Glomerular visceral epithelial cell (primary cell): ENCODE results near the gene PAXX.

Experiments
- DNase-seq: peaks from one replicate; pipeline ENCODE4 v3.0.0-alpha.2; 2016; ENCODE audit errors: extremely low spot score

PAXX gene

GRCh38 chr9:137018761-137019559 lies 26.7 kb downstream of the PAXX start:
- no peak for DNase-seq

GRCh38 chr9:137019891-137020683 lies 27.9 kb downstream of the PAXX start:
- no peak for DNase-seq

GRCh38 chr9:137020771-137021567 lies 28.7 kb downstream of the PAXX start:
- no peak for DNase-seq

GRCh38 chr9:137021568-137021978 lies 29.4 kb downstream of the PAXX start:
- DNase-seq, result no peak

DNA sequence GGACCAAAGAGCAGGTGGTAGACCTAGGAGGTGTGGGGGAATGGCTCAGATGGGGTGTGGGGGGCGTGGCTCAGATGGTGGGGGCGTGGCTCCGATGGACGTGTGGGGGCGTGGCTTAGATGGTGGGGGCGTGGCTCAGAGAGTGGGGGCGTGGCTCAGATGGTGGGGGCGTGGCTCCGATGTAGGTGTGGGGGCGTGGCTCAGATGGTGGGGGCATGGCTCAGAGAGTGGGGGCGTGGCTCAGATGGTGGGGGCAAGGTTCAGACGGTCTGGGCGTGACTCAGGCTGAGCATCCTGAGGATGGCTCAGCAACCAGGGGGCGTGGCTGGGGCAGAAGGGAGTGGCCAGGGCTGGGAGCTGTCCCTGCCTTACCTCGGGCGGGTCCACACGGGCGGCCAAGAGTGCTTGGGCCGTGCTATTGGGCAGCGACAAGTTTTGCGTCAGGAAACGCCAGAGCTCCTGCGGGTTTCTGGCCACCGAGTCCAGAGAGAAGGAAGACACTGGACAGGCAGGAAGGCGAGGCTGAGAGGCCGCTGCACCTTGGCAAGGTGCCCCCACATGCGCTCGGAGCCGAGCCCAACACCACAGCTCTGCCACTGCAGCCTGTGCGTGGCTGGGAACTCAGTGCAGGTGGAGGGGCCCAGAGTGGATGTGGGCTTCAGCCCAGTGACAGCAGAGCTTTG lies 29.9 kb downstream of the PAXX start:
- DNase-seq, result peak; percentile 71

GRCh38 chr9:137022662-137023008 lies 30.4 kb downstream of the PAXX start:
- no peak for DNase-seq

GRCh38 chr9:137023157-137023556 lies 30.9 kb downstream of the PAXX start:
- DNase-seq, result no peak

DNA sequence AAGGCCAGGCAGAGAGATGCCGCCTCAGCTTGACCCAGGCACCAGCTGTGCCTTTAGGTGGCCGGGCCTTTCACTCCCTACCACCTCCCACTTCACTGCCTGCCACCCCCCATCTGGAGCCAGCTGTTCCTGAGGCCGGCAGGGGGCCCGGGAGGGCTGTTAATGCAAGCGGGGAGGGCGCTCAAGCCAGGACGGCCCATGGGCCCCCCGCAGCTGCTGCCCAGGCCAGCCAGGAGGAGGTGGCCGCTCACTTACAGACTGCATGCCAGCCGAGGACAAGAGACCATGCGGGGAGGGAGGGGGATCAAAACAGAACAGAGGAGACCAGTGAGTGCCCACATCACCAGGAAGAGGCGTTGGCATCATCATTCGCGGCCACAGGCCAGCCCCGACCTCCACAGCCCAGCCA lies 31.4 kb downstream of the PAXX start:
- DNase-seq, result no peak

GRCh38 chr9:137025517-137025966 lies 33.3 kb downstream of the PAXX start:
- DNase-seq, result no peak

DNA sequence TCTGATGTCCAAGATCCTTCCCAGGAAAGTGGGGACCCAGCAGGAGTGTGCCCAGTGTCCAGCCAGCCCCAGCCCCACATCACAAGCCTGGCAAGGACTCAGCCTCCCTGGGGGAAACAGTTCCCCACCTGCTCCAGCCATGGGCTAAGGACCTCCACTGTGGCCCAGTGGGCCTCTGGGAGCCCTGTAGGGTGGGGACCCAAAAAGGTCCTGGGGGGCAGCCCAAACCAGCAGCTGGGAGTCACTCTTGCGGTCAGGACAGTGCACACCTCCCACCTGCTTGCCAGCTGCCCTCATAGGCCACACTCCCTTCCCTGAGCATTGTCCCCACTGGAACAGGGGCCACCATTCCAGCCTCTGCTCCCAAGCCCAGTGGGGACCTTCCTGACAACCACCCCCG lies 34.2 kb downstream of the PAXX start:
- DNase-seq, result no peak

GRCh38 chr9:137026828-137027227 lies 34.6 kb downstream of the PAXX start:
- no peak for DNase-seq

DNA sequence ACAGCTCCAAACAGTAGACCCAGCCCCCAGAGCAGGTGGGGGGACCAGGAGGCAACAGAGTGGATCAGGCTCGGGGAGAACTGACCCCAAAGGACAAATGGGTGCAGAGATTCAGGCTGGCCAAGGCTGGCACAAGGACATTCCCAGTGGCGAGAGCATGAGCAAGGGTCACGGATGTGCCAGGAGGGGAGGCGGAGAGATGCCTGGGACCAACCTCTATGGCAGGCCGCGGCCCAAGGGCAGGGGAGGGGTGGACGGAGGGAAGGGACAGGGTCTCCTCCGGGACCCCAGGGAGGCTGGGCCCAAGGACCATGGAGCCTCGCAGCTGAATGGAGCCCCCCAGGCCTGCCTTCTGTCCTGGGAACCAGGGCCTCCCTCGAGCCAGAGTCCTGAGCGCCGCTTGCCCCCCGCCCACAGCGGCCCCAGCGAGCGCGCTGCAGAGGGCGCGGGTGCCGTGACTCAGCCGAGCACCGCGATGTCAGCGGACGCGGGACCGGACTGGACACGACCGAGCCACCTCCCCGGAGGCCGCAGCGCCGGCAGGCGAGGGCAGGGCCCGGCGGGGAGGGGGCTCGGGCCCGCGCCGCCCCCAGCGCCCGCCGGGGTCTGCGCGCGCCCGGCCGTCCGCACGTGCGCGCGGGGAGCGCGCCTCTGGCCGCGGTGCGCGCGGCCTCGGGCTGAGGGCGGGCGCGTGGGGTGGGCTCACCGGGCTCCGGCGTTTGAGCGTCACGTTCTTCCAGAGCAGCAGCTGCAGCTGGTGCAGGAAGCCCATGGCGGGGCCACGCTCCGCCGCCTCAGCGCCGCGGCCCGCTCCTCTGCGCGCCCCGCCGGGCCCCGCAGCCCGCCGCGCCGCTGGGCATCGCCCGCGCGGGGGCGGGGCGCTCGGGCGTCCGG lies 35.4 kb downstream of the PAXX start, which contains the start of gene ABCA2:
Gene ABCA2 (minus strand): TSS at position 869 of the 894 bp plus-strand sequence. CDS start 97 bp downstream, at position 772.
- DNase-seq, result no peak

DNA sequence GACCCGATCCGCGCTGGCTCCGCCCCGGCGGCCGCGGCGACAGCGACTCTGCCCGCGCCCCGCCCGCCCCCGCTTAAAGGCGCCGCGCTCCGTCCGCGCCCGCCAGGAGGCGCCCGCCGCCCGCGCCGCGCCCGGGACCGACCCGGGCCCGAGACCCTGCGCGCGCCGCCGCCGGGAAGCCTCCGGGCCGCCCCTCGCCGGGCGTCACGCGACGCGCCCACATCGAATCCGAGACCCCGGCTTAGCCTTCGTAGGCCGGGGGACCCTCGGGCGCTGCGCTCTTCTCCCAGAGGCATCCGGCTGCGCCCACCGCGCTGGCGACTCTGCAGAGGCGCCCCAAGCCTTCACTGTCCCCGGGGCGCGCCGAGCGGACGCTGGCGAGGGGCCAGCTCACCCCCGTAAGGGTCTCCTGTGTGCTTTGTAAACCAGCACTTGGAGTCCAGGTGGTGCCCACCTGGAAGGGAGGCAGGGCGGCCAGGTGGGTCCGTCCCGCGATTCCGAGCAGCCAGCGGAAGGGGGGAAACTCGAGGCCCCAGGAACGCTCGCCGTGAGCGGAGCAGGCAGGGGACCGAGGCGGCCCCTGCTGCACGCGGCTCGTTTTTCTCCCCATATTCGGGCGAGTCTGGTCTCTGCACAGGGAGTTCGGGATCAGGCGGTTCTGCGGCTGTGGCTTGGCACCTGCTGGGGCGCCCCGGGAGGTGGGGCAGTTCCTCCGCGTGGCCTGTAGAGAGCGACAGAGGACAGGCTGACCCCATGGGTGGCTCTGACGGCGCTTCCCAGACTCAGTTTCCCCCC lies 36.2 kb downstream of the PAXX start:
- peak; percentile 58 for DNase-seq

GRCh38 chr9:137029058-137029936 lies 37.1 kb downstream of the PAXX start:
- DNase-seq, result peak; percentile 75

DNA sequence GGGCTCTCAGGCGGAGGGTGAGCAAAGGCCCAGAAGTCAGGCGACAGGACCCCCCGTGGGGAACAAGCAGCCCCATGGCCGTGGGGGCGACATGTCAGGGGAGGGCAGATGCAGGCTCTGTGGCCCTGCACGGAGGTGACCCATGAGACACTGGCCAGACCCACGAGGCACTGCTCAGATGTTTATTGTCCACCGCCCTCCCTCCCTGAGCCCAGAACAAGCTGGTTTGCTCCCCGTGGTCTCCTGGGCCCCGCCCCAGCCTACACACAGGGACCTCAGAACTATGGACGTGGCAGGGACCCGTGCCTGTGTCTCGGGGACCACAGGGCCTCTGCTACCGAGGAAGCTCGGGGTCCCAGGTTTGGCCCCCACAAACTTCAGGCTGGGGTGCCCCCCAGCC lies 37.8 kb downstream of the PAXX start:
- no peak for DNase-seq

DNA sequence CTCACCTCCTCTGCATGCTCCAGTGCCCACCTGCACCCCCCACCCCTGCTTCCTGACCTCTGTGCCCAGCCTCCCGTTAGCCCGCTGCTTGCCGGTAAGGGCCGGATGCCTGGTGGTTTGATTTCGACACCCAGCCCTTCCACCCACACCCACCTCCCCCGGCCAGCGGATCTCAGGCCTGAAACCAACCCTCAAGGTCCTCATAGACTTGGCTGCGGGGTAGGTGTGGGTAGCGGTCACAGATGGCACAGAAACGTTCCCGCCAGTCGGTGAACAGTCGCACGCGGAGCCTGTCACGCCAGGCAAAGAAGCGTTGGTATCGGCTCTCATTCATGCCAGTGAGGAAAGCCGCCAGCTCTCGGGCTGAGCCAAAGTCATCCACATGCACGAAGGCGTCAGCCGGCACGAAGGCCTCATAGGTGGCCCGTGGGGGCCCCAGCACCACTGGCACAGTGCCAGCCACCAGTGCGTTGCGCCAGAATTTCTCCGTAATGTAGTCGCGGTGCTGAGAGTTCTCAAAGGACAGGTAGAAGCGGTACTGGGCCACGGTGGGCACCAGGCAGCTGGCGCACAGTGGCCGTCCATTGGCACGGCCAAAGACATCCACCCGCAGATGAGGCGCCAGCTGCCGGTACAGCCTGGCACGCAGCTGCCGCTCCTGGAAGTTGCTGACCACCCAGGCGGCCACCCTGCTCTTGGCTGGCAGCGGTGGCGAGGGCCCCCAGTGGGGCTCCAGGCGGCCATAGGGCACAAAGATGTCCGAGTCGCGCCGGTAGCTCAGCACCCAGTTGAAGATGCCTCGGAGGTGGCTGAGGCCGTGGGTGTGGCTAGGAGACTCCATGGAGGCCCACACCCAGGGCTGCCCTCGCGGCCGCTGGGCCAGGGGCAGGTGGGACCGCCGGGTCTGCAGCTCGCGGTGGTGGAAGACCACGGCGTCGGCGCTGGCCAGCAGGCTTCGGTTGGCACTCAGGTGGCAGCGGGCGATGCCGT lies 38.6 kb downstream of the PAXX start:
- DNase-seq, result no peak

DNA sequence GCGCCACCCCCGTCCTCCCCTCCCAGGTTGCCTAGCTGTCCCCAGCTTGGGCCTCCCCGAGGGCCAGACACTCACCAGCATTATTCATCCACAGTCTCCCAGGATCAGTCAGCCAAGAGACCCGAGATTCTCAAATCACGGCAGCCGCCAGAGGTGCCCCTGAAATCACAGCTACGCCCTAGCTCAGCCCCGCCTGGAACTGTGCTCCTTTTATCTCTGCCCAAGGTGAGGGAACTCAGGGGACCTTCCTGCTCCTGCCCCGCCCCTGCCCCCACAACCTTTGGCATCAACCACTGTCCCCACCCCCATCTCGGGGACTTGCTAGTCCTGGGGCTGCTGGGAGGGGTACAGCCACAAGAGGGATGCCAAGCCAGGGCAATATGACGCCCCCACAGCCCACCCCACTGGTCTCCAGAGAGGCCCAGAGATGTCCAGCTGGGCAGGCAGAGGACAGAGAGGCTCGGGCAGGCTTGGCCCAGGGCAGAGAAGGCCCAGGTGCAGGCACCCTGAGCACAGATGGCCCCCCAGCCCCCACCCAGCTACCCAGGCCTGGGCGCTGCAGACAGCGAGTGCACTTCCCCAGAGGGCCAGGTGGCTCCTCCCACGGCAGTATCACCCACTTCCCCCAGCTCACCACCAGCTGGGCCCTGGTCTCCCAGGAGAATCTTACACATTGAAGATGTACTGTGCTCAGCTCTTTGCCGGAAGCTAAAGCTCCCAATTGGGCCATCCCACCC lies 39.9 kb downstream of the PAXX start, which contains the start of gene FUT7:
Gene FUT7 (minus strand): TSS at position 185 of the 737 bp plus-strand sequence. CDS start 97 bp downstream, at position 88.
- no peak for DNase-seq
